Upper lobe of left lung (tissue), 4 donors: ENCODE results near the gene CPSF4L.

Source experiments
- POLR2A ChIP-seq, 4 donors: fragments of 450-650 bp; IDR thresholded peaks; one replicate each; pipeline ENCODE4 v1.5.1; 2016 to 2017; ENCODE audit warnings: antibody characterized with exemption in 4 of 4, mild to moderate bottlenecking in 2 of 4
- POLR2AphosphoS5 ChIP-seq, 2 donors: sonication (generic); formaldehyde crosslinking; IDR thresholded peaks; one replicate each; pipeline ENCODE4 v1.5.1; 2017; ENCODE audit warnings: antibody characterized with exemption in 2 of 2
- TF ChIP-seq, protein P1 (sequence below), 6 experiments: fragments of 450-650 bp in 4 of 6; fragments of 200-600 bp in 2 of 6; sonication (generic) in 2 of 6; IDR thresholded peaks; one replicate each; pipeline ENCODE4 v1.5.1; 2016 to 2019; ENCODE audit warnings: antibody characterized with exemption in 6 of 6

DNA sequence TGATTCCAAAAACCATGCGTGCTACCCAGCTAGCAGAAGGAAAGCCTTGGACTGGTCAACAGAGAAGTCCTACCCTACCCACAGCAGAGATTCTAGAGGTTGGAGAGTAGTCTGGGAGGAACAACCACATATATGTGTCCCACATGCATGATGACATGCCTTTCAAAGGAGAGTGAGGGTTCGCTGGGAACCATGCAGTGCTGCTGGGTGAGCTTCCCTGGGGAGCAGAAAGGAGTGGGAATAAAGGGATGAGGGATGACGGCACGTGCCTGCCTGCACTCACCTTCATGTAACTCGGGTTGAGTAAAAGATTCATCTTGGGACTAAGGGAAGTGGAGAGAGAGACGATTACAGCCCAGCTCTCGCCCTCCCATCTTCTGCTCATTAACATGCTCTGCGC, 9.8 kb downstream of the CPSF4L start:
- TF ChIP-seq, protein P1, sequence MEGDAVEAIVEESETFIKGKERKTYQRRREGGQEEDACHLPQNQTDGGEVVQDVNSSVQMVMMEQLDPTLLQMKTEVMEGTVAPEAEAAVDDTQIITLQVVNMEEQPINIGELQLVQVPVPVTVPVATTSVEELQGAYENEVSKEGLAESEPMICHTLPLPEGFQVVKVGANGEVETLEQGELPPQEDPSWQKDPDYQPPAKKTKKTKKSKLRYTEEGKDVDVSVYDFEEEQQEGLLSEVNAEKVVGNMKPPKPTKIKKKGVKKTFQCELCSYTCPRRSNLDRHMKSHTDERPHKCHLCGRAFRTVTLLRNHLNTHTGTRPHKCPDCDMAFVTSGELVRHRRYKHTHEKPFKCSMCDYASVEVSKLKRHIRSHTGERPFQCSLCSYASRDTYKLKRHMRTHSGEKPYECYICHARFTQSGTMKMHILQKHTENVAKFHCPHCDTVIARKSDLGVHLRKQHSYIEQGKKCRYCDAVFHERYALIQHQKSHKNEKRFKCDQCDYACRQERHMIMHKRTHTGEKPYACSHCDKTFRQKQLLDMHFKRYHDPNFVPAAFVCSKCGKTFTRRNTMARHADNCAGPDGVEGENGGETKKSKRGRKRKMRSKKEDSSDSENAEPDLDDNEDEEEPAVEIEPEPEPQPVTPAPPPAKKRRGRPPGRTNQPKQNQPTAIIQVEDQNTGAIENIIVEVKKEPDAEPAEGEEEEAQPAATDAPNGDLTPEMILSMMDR (IDR thresholded peaks at IDR 0.05): no peak
- TF ChIP-seq POLR2A (IDR thresholded peaks at IDR 0.05) (no peak), POLR2AphosphoS5 (IDR thresholded peaks at IDR 0.05) (no peak)
